GM23248 (cell line): ENCODE measurements around the gene MMP15.

Experiments
- EZH2 ChIP-seq: fragments of 200-600 bp; sonication (generic); IDR thresholded peaks from 2 replicates; pipeline ENCODE4 v1.6.1; 2018; ENCODE audit warnings: antibody characterized with exemption, mild to moderate bottlenecking; ENCODE audit not compliant: insufficient read depth, poor library complexity, severe bottlenecking
- EZH2phosphoT487 ChIP-seq: fragments of 200-600 bp; sonication (generic); IDR thresholded peaks from 2 replicates; pipeline ENCODE4 v1.6.1; 2018; ENCODE audit warnings: antibody characterized with exemption, moderate library complexity, mild to moderate bottlenecking, low read depth; ENCODE audit not compliant: insufficient read depth

GRCh38 chr16:57994361-57994760 lies 31.2 kb upstream of the MMP15 start:
- TF ChIP-seq EZH2 (no peak), EZH2phosphoT487 (no peak)
